ENCODE data around the gene C19orf18.

Gene C19orf18

GRCh38 chr19:57947419-57948134 lies 26.8 kb downstream of the C19orf18 start, which contains the start of gene ZNF256:
ZNF256 (minus strand) TSS chr19:57947706; CDS start chr19:57947474, 232 bp downstream.
- peak; percentile 87 to 89 for DNase-seq (ENCODE audit: low read depth in 2 of 2)

GRCh38 chr19:57947088-57947418 lies 27.3 kb downstream of the C19orf18 start:
- DNase-seq (ENCODE audit: low read depth in 2 of 2) = peak in 1 of 2 donors; percentile 2

DNA sequence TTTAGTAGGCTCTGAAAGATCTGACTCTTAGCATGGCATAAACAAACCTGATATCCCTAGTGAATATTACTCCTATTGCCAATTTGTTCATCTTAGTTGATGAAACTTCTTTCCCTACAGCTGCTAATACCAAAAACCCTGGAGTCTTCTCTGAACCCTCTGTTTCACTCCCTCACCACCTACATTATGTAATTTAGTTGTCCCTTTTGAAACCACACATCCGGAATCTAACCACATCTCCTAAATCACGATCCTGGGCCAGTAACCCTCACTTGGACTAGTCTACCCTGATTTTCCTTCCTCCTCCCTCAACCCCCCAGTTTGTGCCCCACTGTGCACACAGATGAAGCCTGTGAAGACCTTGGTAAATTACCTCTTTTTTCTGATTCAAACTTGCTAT lies 28.0 kb downstream of the C19orf18 start:
- no peak for DNase-seq (ENCODE audit: low read depth in 2 of 2)

GRCh38 chr19:57941593-57941992 lies 32.7 kb downstream of the C19orf18 start:
- no peak for DNase-seq (ENCODE audit: low read depth in 2 of 2)

DNA sequence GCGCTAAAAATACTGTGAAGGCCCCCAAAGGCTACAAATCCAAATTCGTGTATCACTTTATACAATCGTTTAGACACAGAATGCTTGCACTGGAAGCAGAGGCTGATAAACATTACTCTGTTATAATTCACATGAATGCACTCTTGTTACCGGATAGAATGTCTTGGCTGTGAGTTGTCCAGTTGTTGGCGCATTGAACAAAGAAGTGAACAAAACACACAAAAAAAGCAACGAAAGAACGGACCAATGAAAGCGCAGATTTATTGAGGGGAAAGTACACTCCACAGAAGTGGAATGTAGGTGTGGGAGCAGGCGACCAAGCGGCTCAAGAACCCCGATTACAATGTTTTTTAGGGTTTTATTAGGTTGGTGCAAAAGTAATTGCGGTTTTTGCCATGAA lies 38.6 kb downstream of the C19orf18 start:
- no peak for DNase-seq (ENCODE audit: low read depth in 2 of 2)

DNA sequence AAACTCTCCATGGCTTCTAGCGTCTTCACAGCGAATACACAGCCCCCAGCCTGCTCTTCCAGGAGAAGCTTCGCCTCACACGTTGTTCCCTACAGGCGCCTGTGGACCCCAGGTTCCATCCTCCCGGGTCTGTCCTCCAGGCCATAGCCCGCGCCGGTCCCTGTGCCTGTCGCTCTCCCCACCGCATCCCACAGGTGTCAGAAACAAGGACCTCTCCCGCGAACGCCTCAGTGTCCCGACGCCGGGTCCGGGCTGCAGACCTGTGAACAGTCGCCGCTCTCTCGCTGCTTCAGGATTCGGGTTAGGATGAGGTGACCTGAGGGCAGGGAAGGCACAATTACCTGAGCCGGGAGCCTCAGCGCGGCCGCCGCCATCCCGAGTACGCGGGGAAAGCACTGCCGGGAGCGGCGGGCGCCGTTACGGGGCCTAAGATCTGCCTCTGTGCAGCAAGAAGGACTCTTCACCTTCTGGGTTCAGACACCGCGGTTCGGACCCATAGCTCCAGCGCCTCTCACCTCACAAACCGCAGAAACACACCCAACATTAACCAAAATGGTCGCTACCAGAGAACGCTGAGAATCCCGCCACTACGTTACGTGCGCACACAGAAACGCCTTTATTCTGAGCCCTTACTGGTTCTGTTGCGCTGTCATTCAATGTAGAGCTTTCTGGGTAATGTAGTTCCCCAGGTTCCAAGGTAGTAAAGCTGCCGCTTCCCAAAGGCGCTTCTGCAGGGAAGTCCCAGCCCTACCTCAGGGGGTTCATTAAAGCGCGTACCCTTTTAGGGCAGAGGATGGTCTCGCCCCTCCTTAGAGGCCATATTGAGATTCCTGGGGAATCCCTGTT lies 39.3 kb downstream of the C19orf18 start, which contains the start of gene ZNF418:
ZNF418 (minus strand) TSS at position 583 of the 846 bp plus-strand sequence. CDS start 1,580 bp downstream, outside the sequence.
- peak in 1 of 2 donors; percentile 12 for DNase-seq (ENCODE audit: low read depth in 2 of 2)

GRCh38 chr19:57927587-57927986 lies 46.7 kb downstream of the C19orf18 start:
- DNase-seq (ENCODE audit: low read depth in 2 of 2) = no peak

GRCh38 chr19:57916168-57916995 lies 58.0 kb downstream of the C19orf18 start, which contains the start of gene ZNF417:
ZNF417 (minus strand) TSS chr19:57916592; CDS start chr19:57916411, 181 bp downstream.
- peak; percentile 74 to 75 for DNase-seq (ENCODE audit: low read depth in 2 of 2)

- DNase-seq (ENCODE audit: low read depth in 2 of 2) = no peak
Observed at GRCh38 chr19:57914531-57914930, 59.8 kb downstream of the C19orf18 start.
